Liver (tissue), 3 donors: ENCODE results near the gene CCDC141.

Source experiments
- CTCF ChIP-seq: fragments of 150-350 bp; IDR thresholded peaks from 2 replicates; pipeline ENCODE4 v1.5.1; 2017; ENCODE audit warnings: improper control_type of control experiment, low read depth, low read length; ENCODE audit not compliant: missing input control
- FOXA1 ChIP-seq: IDR thresholded peaks from 2 replicates; pipeline ENCODE4 v1.6.1; 2016; ENCODE audit warnings: antibody characterized with exemption
- GABPA ChIP-seq, 2 donors: IDR thresholded peaks in 1 of 2; conservative IDR thresholded peaks in 1 of 2; 2 replicates each; pipeline ENCODE4 v1.6.1; 2016; ENCODE audit warnings: antibody characterized with exemption in 2 of 2, mild to moderate bottlenecking in 1 of 2, moderate library complexity in 1 of 2
- JUND ChIP-seq, 2 donors: IDR thresholded peaks; 2 replicates each; pipeline ENCODE4 v1.6.1; 2016; ENCODE audit warnings: antibody characterized with exemption in 2 of 2
- MAX ChIP-seq: IDR thresholded peaks from 2 replicates; pipeline ENCODE4 v1.6.1; 2016; ENCODE audit warnings: antibody characterized with exemption
- NR2F2 ChIP-seq: IDR thresholded peaks from 2 replicates; pipeline ENCODE4 v1.6.1; 2016; ENCODE audit warnings: antibody characterized with exemption
- REST ChIP-seq: IDR thresholded peaks from 2 replicates; pipeline ENCODE4 v1.6.1; 2016; ENCODE audit warnings: antibody characterized with exemption, mild to moderate bottlenecking
- RXRA ChIP-seq, 2 donors: IDR thresholded peaks; 2 replicates each; pipeline ENCODE4 v1.6.1; 2017 to 2018; ENCODE audit warnings: antibody characterized with exemption in 2 of 2, mild to moderate bottlenecking in 1 of 2
- TAF1 ChIP-seq: conservative IDR thresholded peaks from 2 replicates; pipeline ENCODE4 v1.6.1; 2016; ENCODE audit warnings: antibody characterized with exemption, mild to moderate bottlenecking
- YY1 ChIP-seq: IDR thresholded peaks from 2 replicates; pipeline ENCODE4 v1.6.1; 2016; ENCODE audit warnings: antibody characterized with exemption, mild to moderate bottlenecking
- donor health status: healthy.
- donor health status: healthy.

GRCh38 chr2:178877874-178878273, 172.1 kb downstream of the CCDC141 start:
- TF ChIP-seq REST (no peak), NR2F2 (no peak), CTCF (no peak), TAF1 (no peak), FOXA1 (no peak), YY1 (no peak), GABPA (IDR thresholded peaks at IDR 0.05 in 1 of 2, conservative IDR thresholded peaks at IDR 0.05 in 1 of 2) (no peak), JUND (IDR thresholded peaks at IDR 0.05) (no peak), MAX (no peak), RXRA (IDR thresholded peaks at IDR 0.05) (no peak)
